ENCODE data around the gene WAPL. TPM values are rescaled to one million over a fixed set of nuclear protein-coding genes. Genes with fewer than 3 reads are reported as not detected.

WAPL gene
- total RNA-seq, 2 experiments from 2014 or later: 34.3 TPM

GRCh38 chr10:86403183-86403797, 118.3 kb downstream of the WAPL start:
- Mint-ChIP-seq H3K27ac (peak overlapping the region; percentile 90), H3K4me1 (ENCODE audit: low read depth) (peaks cover 28% of the 10 kb centered on the region), H3K27me3 (no peaks in the 10 kb centered on the region), H3K4me3 (peak overlapping the region; percentile 70), H3K9me3 (no peaks in the 10 kb centered on the region), H3K36me3 (ENCODE audit: low read depth) (peaks cover 3% of the 10 kb centered on the region)
- Histone ChIP-seq H3K36me3 (ENCODE audit: insufficient read depth, low read length) (no peaks in the 10 kb centered on the region), H3K9me3 (ENCODE audit: control insufficient read depth in 1 of 2, insufficient read depth in 1 of 2, low read length in 2 of 2) (no peaks in the 10 kb centered on the region), H3K27ac (ENCODE audit: low read depth in 1 of 2, low read length in 2 of 2) (no peak overlapping the region), H3K27me3 (ENCODE audit: control insufficient read depth in 1 of 2, insufficient read depth in 2 of 2, low read length in 2 of 2) (no peaks in the 10 kb centered on the region), H3K4me3 (ENCODE audit: low read length) (no peak overlapping the region), H3K4me1 (ENCODE audit: insufficient read depth, low read length) (peaks cover 30% of the 10 kb centered on the region)
- intact Hi-C loops (cut with DNase I, micrococcal nuclease): loop anchor here (5.0 to 10.0 kb wide), 6 partner anchors 34 to 562 kb away; partner anchors contain the start of gene ADIRF (in 2 of the 2)
- ChIA-PET CTCF (no interaction called here), POLR2A (interaction anchor here (5.0 kb wide), 1 partner anchor 10 kb away, joined by 131 read pairs; no protein-coding TSS in a partner anchor)
- TF ChIP-seq CTCF (IDR thresholded peaks at IDR 0.05): no peak
- DNase-seq (no peak), ATAC-seq (ENCODE audit: poor library complexity) (no peak)

- Mint-ChIP-seq H3K4me3 (peak overlapping the region; percentile 88), H3K4me1 (ENCODE audit: low read depth) (peaks cover 28% of the 10 kb centered on the region), H3K9me3 (no peaks in the 10 kb centered on the region), H3K36me3 (ENCODE audit: low read depth) (peaks cover 3% of the 10 kb centered on the region), H3K27ac (peak overlapping the region; percentile 90), H3K27me3 (no peaks in the 10 kb centered on the region)
- intact Hi-C loops (cut with DNase I, micrococcal nuclease): loop anchor here (5.0 to 10.0 kb wide), 6 partner anchors 35 to 562 kb away; partner anchors contain the start of gene ADIRF (in 2 of the 2)
- no peak for DNase-seq
- H3K4me1 ChIP-seq (ENCODE audit: insufficient read depth, low read length): peaks cover 30% of the 10 kb centered on the region
- H3K36me3 ChIP-seq (ENCODE audit: insufficient read depth, low read length): no peaks in the 10 kb centered on the region
- no peak for TF ChIP-seq CTCF (IDR thresholded peaks at IDR 0.05)
- ChIA-PET POLR2A (interaction anchor here (1.1 to 5.0 kb wide), 2 partner anchors 10 to 105 kb away, joined by 3 to 131 read pairs; no protein-coding TSS in a partner anchor), CTCF (interaction anchor here (3.2 to 5.1 kb wide), 2 partner anchors 9 to 182 kb away, joined by 31 to 58 read pairs; no protein-coding TSS in a partner anchor)
- H3K27ac ChIP-seq (ENCODE audit: low read depth in 1 of 2, low read length in 2 of 2): no peak overlapping the region
- no peaks in the 10 kb centered on the region for H3K27me3 ChIP-seq (ENCODE audit: control insufficient read depth in 1 of 2, insufficient read depth in 2 of 2, low read length in 2 of 2)
- no peak for ATAC-seq (ENCODE audit: poor library complexity)
- no peaks in the 10 kb centered on the region for H3K9me3 ChIP-seq (ENCODE audit: control insufficient read depth in 1 of 2, insufficient read depth in 1 of 2, low read length in 2 of 2)
- H3K4me3 ChIP-seq (ENCODE audit: low read length): no peak overlapping the region
These were observed 119.2 kb downstream of the WAPL start for GRCh38 chr10:86402283-86402941.

- H3K4me3 ChIP-seq (ENCODE audit: low read length): peak overlapping the region; percentile 88
- Mint-ChIP-seq H3K4me3 (peak overlapping the region; percentile 88), H3K4me1 (ENCODE audit: low read depth) (peaks cover 28% of the 10 kb centered on the region), H3K27me3 (no peaks in the 10 kb centered on the region), H3K9me3 (no peaks in the 10 kb centered on the region), H3K27ac (peak overlapping the region; percentile 90), H3K36me3 (ENCODE audit: low read depth) (peaks cover 3% of the 10 kb centered on the region)
- ChIA-PET POLR2A (interaction anchor here (0.6 to 5.0 kb wide), 9 partner anchors 11 to 789 kb away, joined by 3 to 131 read pairs (median 7); partner anchors contain the start of gene WAPL), CTCF (interaction anchor here (1.1 to 5.1 kb wide), 4 partner anchors 10 to 183 kb away, joined by 3 to 58 read pairs (median 18); no protein-coding TSS in a partner anchor)
- no peak for TF ChIP-seq CTCF (IDR thresholded peaks at IDR 0.05)
- intact Hi-C loops (cut with DNase I, micrococcal nuclease): loop anchor here (1.0 to 10.0 kb wide), 7 partner anchors 36 to 563 kb away; partner anchors contain the start of genes ADIRF (in 2 of the 2) and WAPL (in 1 of the 2)
- DNase-seq (peak in 8 of 14 experiments; percentile 8 to 59 (median 30)), ATAC-seq (ENCODE audit: poor library complexity) (peak; percentile 13)
- H3K27ac ChIP-seq (ENCODE audit: low read depth in 1 of 2, low read length in 2 of 2): peak overlapping the region in 1 of 2 donors; percentile 63
- no peaks in the 10 kb centered on the region for H3K9me3 ChIP-seq (ENCODE audit: control insufficient read depth in 1 of 2, insufficient read depth in 1 of 2, low read length in 2 of 2)
- no peaks in the 10 kb centered on the region for H3K27me3 ChIP-seq (ENCODE audit: control insufficient read depth in 1 of 2, insufficient read depth in 2 of 2, low read length in 2 of 2)
- peaks cover 30% of the 10 kb centered on the region for H3K4me1 ChIP-seq (ENCODE audit: insufficient read depth, low read length)
- no peaks in the 10 kb centered on the region for H3K36me3 ChIP-seq (ENCODE audit: insufficient read depth, low read length)
These were observed 119.9 kb downstream of the WAPL start for GRCh38 chr10:86401588-86402282.

Measured in CD4-positive, alpha-beta T cell (primary cell).